NCI-H345 (cell line): ENCODE measurements around the gene NEU4.

ENCODE experiments used
- DNase-seq: peaks from one replicate; lab custom pipeline; 2025; lab: John Stamatoyannopoulos, UW

NEU4 gene

DNA sequence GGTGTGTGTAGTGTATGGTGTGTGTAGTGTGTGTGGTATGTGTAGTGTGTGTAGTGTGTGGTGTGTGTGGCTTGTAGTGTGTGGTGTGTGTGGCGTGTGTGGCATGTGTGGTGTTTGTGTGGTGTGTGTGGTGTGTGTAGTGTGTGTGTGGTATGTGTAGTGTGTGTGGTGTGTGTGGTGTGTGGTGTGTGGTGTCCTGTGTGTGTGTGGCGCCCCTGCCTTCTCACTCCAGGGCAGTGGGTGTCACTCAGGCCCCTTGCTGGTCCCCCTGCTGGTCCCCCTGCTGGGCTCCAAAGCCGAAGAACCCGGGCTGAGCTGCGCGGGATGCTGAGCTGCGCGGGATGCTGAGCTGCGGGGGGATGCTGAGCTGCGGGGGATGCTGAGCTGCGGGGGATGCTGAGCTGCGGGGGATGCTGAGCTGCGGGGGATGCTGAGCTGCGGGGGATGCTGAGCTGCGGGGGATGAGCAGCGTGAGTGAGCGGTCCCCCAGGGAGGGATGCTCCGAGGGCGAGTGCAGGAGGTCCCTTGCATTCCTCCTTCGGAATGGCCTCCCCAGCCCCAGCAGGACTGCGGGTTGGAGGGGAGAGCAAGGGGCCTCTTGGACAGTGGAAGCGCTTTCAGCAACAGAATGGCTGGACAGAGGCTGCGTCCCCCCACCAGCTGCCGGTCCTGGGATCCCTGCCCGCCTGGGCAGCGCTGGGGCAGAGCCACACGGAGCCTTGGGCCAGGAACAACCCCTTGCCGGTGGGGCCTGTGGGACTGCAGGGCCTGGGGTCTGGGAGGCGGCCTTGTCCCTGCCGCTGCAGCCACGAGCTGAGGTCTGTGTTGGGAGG, 57.2 kb downstream of the NEU4 start:
- DNase-seq: peak; percentile 13
